A673 (cell line): Measurements from ENCODE around the gene ARHGAP18. TPM values are rescaled to one million over a fixed set of nuclear protein-coding genes. Genes with fewer than 3 reads are reported as not detected.
"Not testable (repeated sequence)": the region's sequence is repeated elsewhere in the genome, so short reads cannot be mapped to it uniquely, and the experiment has no call there.

Experiments
- BruUV-seq: library from RNA; stranded (reverse); fragments of 400-500 nt; replicated peaks from 2 replicates; lab custom pipeline; 2021; lab: Mats Ljungman, UMichigan
- CTCF ChIA-PET: fragments of 300-600 bp; sonication (Branson Sonifier 250); formaldehyde crosslinking; loops from one replicate; lab custom pipeline; 2022; ENCODE audit warnings: antibody characterized with exemption; lab: Charles Lee
- POLR2A ChIA-PET: fragments of 300-600 bp; sonication (Branson Sonifier 250); formaldehyde crosslinking; loops from one replicate; lab custom pipeline; 2022; ENCODE audit warnings: antibody characterized with exemption; ENCODE audit not compliant: low non-redundant PET; lab: Charles Lee
- DNase-seq: peaks from one replicate; pipeline ENCODE4 v3.0.0-alpha.2; 2015; ENCODE audit warnings: low spot score
- H3K27ac ChIP-seq: fragments of 200-600 bp; sonication (generic); 2 replicates; pipeline ENCODE4 v1.5.1; 2016; ENCODE audit warnings: mixed run types, low read depth, mild to moderate bottlenecking, mixed read lengths, antibody characterized with exemption, low read length; ENCODE audit not compliant: poor library complexity, severe bottlenecking
- H3K27me3 ChIP-seq: fragments of 200-600 bp; sonication (generic); replicated peaks from 2 replicates; pipeline ENCODE4 v1.6.1; 2017; ENCODE audit warnings: mixed run types, low read depth, mild to moderate bottlenecking, mixed read lengths, antibody characterized with exemption, low read length; ENCODE audit not compliant: insufficient read depth, poor library complexity
- H3K36me3 ChIP-seq: fragments of 200-600 bp; sonication (generic); 2 replicates; pipeline ENCODE4 v1.6.1; 2016; ENCODE audit warnings: mixed run types, mild to moderate bottlenecking, mixed read lengths, antibody characterized with exemption, low read length; ENCODE audit not compliant: insufficient read depth, poor library complexity, severe bottlenecking
- H3K4me1 ChIP-seq: fragments of 200-600 bp; sonication (generic); 2 replicates; pipeline ENCODE4 v1.6.1; 2017; ENCODE audit warnings: mixed run types, mild to moderate bottlenecking, mixed read lengths, antibody characterized with exemption, low read length; ENCODE audit not compliant: insufficient read depth, poor library complexity, severe bottlenecking
- H3K4me3 ChIP-seq: fragments of 200-600 bp; sonication (generic); 2 replicates; pipeline ENCODE4 v1.5.1; 2016; ENCODE audit warnings: low read depth, mixed run types, mild to moderate bottlenecking, mixed read lengths, low read length; ENCODE audit not compliant: poor library complexity, severe bottlenecking
- H3K9me3 ChIP-seq: fragments of 200-600 bp; sonication (generic); 2 replicates; pipeline ENCODE4 v1.6.1; 2016; ENCODE audit warnings: mixed run types, low read depth, mild to moderate bottlenecking, mixed read lengths, antibody characterized with exemption, low read length; ENCODE audit not compliant: poor library complexity, severe bottlenecking
- EZH2 ChIP-seq: fragments of 200-600 bp; sonication (generic); IDR thresholded peaks from 2 replicates; pipeline ENCODE4 v1.6.1; 2017; ENCODE audit warnings: borderline replicate concordance, low read depth, mild to moderate bottlenecking, mixed read lengths, antibody characterized with exemption, low read length; ENCODE audit not compliant: poor library complexity, severe bottlenecking
- intact Hi-C: fragments of 100-400 bp; cut with micrococcal nuclease; formaldehyde crosslinking; loops from one replicate; pipeline ENCODE4 v1.10.0; 2022; ENCODE audit not compliant: unreplicated experiment
- total RNA-seq: library from RNA; stranded (reverse); gene quantifications from 2 replicates; pipeline ENCODE4 v1.2.3, GENCODE V29; 2021
- TF ChIP-seq, protein P1 (sequence below): fragments of 300-800, 200-600 bp; sonication (generic); conservative IDR thresholded peaks from 2 replicates; pipeline ENCODE4 v1.5.1; 2017; ENCODE audit warnings: low read depth, mild to moderate bottlenecking, antibody characterized with exemption, low read length, moderate library complexity, mixed read lengths

The ARHGAP18 gene
- total RNA-seq, 1 experiment from 2014 or later = 14.2 TPM

DNA sequence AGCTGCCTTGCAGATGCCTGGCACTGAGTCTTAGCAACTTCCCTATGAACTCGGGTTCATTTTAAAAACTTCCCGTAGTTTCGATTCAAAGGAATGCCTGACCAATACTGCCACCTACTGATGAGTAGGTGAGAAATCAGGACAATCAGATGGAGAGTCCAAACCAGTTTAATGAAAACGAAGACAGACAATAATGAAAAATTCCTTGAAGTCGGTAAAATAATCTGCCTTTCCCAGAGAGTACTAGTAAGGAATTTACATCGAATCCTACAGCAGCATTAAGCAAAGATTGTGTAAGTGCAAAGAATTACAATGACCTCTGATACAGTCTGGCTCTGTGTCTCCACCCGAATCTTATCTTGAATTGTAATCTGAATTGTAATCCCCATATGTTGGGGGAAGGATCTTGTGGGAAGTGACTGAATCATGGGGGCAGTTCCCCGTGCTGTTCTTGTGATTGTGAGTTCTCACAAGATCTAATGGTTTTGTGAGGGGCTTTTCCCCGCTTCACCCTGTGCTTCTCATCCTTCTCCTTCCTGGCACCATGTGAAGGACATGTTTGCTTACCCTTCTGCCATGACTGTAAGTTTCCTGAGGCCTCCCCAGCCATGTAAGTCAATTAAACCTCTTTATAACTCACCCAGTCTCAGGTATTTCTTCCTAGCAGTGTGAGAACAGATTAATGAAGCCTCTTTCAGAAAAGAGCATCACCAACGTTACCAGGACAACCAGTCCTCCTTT is 134.4 kb downstream of the ARHGAP18 start:
- POLR2A ChIA-PET = no interaction called here
- intact Hi-C loops = loop anchor here (1.0 kb wide), 1 partner anchor 74 kb away; no protein-coding TSS in a partner anchor
- TF ChIP-seq EZH2 = no peak
- TF ChIP-seq, protein P1, sequence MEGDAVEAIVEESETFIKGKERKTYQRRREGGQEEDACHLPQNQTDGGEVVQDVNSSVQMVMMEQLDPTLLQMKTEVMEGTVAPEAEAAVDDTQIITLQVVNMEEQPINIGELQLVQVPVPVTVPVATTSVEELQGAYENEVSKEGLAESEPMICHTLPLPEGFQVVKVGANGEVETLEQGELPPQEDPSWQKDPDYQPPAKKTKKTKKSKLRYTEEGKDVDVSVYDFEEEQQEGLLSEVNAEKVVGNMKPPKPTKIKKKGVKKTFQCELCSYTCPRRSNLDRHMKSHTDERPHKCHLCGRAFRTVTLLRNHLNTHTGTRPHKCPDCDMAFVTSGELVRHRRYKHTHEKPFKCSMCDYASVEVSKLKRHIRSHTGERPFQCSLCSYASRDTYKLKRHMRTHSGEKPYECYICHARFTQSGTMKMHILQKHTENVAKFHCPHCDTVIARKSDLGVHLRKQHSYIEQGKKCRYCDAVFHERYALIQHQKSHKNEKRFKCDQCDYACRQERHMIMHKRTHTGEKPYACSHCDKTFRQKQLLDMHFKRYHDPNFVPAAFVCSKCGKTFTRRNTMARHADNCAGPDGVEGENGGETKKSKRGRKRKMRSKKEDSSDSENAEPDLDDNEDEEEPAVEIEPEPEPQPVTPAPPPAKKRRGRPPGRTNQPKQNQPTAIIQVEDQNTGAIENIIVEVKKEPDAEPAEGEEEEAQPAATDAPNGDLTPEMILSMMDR = peak; percentile 83
- CTCF ChIA-PET = interaction anchor here (0.7 to 1.1 kb wide), 3 partner anchors 75 to 88 kb away, joined by 3 to 9 read pairs (median 7); no protein-coding TSS in a partner anchor
- Histone ChIP-seq H3K27ac (no peak overlapping the region), H3K36me3 (no peaks in the 10 kb centered on the region), H3K9me3 (no peaks in the 10 kb centered on the region), H3K27me3 (no peaks in the 10 kb centered on the region), H3K4me1 (peaks cover 34% of the 10 kb centered on the region), H3K4me3 (no peak overlapping the region)
- DNase-seq = peak; percentile 78
- no TSS peak for BruUV-seq

DNA sequence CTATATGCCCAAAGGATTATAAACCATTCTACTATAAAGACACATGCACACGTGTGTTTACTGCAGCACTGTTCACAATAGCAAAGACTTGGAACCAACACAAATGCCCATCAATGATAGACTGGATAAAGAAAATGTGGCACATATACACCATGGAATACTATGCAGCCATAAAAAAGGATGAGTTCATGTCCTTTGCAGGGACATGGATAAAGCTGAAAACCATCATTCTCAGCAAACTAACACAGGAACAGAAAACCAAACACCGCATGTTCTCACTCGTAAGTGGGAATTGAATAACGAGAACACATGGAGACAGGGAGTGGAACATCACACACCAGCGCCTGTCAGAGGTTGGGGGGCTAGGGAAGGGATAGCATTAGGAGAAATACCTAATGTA is 135.4 kb downstream of the ARHGAP18 start:
- H3K27me3 ChIP-seq, H3K9me3 ChIP-seq, H3K4me3 ChIP-seq, BruUV-seq, POLR2A ChIA-PET, DNase-seq, H3K36me3 ChIP-seq, H3K27ac ChIP-seq: not testable (repeated sequence)
- CTCF ChIA-PET = interaction anchor here (1.0 to 1.1 kb wide), 2 partner anchors 74 to 75 kb away, joined by 7 to 9 read pairs; no protein-coding TSS in a partner anchor
- intact Hi-C loops = loop anchor here (1.0 kb wide), 1 partner anchor 73 kb away; no protein-coding TSS in a partner anchor
- H3K4me1 ChIP-seq = peaks cover 28% of the 10 kb centered on the region

DNA sequence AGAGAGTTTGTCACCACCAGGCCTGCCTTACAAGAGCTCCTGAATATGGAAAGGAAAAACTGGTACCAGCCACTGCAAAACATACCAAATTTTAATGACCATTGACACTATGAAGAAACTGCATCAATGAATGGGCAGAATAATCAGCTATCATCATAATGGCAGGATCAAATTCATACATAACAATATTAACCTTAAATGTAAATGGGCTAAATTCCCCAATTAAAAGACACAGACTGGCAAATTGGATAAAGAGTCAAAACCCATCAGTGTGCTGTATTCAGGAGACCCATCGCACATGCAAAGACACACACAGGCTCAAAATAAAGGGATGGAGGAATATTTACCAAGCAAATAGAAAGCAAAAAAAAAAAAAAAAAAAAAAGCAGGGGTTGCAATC is 139.0 kb downstream of the ARHGAP18 start:
- CTCF ChIA-PET = interaction anchor here (0.7 kb wide), 1 partner anchor 281 kb away, joined by 3 read pairs; no protein-coding TSS in a partner anchor
- H3K27me3 ChIP-seq, H3K36me3 ChIP-seq, DNase-seq, H3K27ac ChIP-seq, H3K9me3 ChIP-seq, BruUV-seq, H3K4me1 ChIP-seq, intact Hi-C loops, H3K4me3 ChIP-seq, POLR2A ChIA-PET: not testable (repeated sequence)

DNA sequence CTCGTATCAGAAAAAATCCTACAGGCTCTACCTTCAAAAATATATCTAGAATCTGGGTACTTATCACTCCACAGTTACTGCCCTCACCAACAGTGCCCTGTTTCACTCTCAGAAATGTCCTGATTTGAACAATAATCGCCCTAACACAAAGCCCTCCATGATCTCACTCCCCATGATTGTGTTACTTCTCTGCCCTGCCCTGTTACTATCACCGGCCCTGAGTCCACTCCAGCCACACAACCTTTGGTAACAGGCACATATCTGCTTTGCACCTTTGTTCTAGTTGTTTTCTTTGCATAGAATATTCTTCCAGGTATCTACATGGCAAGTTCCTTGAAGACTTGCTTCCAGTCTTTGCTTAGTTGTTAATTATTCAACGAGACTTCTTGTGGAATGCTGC is 142.0 kb downstream of the ARHGAP18 start:
- Histone ChIP-seq H3K36me3 (no peaks in the 10 kb centered on the region), H3K27me3 (no peaks in the 10 kb centered on the region), H3K4me1 (no peaks in the 10 kb centered on the region), H3K4me3 (no peak overlapping the region), H3K9me3 (no peaks in the 10 kb centered on the region), H3K27ac (no peak overlapping the region)
- CTCF ChIA-PET = no interaction called here
- TF ChIP-seq, protein P1 = no peak
- TF ChIP-seq EZH2 = no peak
- intact Hi-C loops = no loop called here
- BruUV-seq = no TSS peak
- POLR2A ChIA-PET = no interaction called here
- DNase-seq = no peak
